ENCODE data around the gene PYY.
"Not testable (repeated sequence)": the region's sequence is repeated elsewhere in the genome, so short reads cannot be mapped to it uniquely, and the experiment has no call there.

Gene PYY

DNA sequence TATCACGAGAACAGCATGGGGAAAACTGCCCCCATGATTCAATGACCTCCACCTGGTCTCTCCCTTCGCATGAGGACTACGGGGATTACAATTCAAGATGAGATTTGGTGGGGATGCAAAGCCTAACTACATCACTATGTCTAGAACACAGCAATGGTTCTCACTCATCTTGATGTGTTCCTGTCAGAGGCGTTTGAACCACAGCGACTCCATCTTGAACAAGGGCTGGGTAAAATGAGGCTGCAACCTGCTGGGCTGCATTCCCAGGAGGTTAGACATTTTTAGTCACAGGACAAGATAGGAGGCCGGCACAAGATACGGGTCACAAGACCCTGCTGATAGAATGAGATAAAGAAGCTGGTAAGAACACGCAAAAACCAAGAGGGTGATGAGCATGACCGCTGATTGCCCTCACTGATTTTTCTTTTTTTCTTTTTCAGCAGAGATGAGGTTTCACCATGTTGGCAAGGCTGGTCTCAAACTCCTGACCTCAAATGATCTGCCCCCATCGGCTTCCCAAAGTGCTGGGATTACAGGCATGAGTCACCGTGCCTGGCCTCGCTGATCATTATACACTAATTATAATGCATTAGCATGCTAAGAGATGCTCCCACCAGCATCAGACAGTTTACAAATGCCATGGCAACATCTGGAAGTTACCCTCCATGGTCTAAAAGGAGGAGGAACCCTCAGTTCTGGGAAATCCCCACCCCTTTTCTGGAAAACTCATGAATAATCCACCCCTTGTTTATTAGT lies 8.5 kb downstream of the PYY start:
- DNase-seq (ENCODE audit: low read depth) = no peak

DNA sequence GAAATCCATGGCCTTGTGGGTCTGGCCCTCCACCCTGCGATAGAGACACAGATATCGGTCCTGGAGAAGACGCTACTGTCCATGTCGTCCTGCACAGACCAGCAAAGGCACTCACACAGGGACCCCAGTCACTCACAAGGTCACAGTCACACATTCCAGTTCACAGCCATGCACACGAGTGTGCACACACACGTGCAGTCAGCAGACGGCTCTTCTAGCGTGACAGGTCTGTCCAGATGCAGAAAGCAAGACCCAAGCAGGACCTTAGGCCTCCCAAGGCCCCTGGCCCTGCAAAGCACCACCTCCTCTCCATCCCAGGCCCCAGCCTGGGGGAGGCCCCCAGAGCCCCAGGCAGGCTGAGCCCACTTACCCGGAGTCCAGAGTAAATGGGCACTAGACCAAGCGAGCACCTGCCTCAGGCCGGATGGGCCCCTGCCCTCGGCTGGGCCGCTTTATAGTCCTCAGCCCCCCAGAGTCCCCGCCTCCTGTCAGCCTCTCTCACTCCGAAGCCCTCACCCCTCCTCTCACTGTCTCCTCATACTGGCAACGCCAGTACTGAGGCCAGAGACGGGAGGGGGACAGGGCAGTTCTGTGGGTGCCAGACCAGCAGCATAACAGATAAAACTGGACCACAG lies 11.6 kb downstream of the PYY start, which contains the start of gene PPY:
Gene PPY (minus strand): TSS at position 426 of the 635 bp plus-strand sequence. CDS start 822 bp downstream, outside the sequence.
- no peak for DNase-seq (ENCODE audit: low read depth)

DNA sequence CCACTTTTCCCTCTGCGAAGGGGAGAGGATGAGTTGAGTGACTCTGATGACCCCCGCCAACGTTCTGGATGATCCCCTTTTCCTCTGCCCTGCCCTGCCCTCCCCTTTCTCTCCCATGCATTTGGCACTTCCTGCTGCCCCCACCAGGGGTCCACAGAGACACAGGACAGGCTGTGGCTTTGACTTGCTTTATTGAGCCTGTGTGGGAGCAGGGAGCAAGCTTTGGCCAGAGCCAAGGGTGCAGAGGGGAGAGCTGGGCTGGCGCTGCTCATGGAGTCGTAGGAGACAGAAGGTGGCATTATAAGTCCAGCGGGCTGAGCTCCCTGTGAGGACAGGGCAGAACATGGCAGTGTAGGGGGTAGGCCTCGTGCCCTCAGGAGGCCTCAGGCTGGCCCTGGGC lies 13.1 kb downstream of the PYY start:
- DNase-seq (ENCODE audit: low read depth) = no peak

DNA sequence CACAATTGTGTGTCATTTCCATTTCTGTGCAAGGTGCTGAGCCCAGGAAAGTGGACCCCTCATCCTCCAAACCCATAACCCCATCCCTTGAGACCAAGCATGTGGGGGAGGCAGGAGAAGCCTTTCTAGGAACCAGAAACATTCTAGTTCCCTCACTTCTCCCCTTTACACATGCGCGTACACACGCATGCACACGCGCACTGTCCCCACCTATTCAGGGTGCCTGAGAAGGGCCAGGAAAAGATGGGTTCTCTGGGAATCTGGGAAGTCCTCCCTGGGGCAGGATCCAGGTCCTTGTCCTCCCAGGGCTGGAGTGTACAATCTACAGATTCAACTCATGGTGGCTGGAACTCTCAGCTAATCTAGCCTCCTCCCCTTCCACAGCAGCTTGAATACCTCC lies 13.9 kb downstream of the PYY start:
- DNase-seq (ENCODE audit: low read depth) = no peak

DNA sequence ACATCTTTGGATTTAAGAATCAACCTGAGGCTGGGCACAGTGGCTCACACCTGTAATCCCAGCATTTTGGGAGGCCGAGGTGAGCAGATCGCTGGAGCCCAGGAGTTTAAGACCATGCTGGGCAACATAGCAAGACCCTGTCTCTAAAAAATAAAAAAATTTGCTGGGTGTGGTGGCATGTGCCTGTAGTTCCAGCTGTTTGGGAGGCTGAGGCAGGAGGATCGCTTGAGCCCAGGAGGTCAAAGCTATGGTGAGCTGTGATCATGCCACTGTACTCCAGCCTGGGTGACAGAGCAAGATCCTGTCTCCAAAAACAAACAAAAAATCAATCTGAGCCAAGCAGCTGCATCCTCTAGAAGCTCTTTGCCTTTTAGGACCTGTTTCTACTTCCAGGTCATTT lies 14.3 kb downstream of the PYY start:
- not testable (repeated sequence) for DNase-seq (ENCODE audit: low read depth)

DNA sequence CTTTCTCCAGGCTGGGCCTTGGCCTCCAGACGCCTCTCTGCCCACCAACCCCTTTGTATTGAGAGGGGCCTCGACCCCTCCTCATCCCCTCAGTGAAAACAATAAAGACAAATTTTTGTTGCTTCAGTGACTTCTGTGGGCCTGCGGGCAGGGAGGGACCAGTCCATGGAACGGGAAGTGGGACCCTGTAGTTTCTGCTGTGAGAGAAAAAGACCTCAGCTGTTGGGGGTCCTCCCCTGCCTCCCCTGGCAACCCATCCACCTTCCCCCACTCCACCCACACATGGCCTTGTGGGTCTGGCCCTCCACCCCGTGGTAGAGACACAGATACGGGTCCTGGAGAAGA lies 14.9 kb downstream of the PYY start:
- DNase-seq (ENCODE audit: low read depth) = no peak

DNA sequence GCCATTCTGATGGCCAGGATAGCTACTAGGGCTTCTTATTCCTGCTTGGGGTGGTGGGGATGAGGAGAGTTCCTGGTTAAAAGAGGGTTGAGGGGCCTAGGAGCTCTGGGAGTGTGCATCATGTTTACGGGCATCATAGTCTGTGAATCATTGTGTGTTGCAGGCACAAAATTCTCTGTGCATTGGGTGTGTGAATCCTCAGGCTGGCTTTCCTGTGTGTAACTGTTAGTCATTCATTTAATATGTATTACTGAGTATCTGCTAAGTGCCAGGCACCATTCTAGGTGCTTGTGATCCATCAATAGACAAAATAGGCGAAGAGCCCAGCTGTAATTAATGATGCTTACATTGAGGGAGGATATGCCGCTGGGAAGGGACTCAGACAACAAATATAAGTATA lies 17.3 kb downstream of the PYY start:
- DNase-seq (ENCODE audit: low read depth) = no peak

DNA sequence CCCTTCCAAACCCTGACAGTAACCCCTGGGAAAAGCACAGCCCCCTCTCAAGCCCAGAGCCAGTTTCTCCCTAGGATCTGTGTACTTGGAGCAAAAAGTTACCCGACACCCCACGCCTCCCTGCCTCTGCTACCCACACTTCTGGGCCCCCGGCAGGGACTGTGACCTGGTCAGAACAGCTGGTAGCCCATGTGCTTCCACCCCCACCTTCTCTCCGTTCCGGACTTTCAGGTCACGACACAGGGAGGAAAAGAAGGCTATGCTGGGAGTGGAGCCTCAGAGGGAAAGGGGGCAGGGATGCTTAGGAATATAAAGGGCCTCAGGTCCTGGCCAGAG lies 17.8 kb downstream of the PYY start:
- no peak for DNase-seq (ENCODE audit: low read depth)

DNA sequence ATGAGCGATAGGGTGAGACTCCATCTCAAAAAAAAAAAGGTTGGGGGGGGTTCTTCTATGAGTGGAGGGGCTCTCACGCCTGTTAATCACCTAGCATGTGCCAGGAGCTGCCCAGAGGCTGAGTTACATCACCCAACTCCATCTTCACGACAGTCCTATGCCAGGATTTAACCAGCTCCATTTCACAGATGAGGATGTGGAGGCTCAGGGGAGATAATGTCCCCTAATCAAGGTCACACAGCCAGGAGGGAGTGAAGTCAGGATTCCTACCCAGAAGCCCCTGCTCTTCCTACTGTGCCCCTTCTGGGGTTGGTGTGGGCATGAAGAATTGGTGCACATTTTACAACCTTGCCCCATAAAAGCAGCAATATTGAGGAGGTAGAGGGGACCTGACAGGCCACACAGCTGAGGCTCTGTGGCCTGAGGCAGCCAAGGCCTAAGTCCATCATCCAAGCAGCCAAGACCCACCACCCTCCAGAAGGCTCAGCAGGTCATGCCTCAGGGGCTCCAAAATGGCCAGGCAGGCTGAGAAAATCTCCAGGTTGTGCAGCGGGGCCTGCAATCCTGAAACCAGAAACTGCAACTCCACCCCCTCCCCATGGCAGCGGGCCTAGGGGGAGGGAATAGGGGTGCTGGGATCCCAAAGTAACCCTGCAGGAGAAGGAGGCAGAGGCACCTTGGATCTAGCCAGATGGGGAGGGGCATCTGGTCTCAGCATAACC lies 18.4 kb downstream of the PYY start:
- DNase-seq (ENCODE audit: low read depth) = no peak

DNA sequence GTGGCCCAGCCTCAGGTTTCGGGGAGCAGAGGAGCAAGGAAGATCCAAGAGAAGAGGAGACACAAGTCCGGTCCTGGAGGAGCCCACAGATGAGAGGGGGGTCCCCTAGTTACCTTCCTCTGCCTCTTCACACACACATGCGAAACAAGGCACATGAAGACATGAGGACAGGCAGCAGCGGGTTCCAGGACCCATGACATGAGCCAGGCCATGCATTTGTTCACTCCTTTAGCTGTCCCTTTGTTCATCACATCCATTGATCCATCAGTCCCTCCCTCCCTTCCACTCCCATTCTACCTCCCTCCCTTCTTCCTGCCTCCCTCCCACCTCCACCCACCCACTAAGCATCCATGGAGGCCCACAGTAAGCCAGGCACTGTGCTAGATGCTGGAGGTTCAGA lies 20.8 kb downstream of the PYY start:
- DNase-seq (ENCODE audit: low read depth) = no peak

DNA sequence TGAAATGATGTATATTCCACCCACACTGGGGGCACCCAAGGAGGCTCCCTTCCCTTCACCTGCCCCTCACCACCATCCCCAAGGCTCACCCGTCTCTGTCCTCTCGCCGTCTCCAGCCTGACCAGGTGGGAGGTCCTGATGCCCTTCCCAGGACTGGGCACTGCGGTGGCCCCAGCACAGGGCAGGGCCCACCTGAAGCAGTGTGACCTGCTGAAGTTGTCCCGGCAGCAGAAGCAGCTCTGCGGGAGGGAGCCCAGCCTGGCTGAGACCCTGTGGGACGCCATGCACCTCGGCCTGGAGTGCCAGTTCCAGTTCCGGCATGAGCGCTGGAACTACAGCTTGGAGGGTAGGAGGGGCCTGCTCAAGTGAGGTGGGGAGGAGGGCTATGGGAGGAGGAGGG lies 21.4 kb downstream of the PYY start:
- no peak for DNase-seq (ENCODE audit: low read depth)

DNA sequence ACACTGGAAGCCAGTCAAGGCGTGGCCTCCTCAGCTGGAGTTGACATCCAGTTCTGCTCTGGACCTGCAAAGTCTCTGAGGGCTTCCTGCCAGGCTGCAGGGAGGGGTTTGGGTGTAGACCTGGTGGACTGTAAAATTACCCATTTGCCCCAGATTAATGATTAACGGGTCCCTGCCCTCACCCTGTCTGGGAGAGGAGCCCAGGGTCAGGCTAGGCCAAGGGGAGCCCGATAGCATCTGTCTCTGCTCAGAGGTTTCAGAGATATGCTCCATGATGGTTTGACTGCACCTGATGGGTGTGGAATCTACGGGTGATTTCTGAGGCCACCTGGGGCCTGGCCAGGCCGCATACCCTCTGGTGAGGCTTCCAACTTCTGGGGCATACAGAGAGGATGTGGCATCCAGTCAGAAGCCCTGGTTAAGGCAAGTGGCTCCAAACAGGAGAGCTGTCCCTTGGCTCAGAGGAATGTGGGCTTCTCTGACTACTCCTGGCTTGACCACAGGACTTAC lies 22.6 kb downstream of the PYY start:
- no peak for DNase-seq (ENCODE audit: low read depth)

DNA sequence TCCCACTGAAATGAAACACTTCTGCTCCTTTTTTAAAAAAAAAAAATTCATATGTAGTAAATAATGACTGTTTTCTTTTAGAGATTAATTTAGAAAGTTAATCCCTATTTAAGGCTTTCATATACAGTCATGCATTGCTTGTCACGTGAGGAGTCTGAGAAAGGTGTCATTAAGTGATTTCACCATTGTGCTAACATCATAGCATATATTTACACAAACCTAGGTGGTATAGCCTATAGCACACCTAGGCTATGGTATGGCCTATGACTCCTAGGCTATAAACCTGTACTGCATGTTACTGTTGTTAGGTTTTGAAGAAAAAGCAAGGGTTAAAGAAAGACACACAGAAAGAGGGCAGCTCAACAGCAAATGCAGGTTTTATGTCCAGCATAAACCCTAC lies 25.1 kb downstream of the PYY start:
- no peak for DNase-seq (ENCODE audit: low read depth)

DNA sequence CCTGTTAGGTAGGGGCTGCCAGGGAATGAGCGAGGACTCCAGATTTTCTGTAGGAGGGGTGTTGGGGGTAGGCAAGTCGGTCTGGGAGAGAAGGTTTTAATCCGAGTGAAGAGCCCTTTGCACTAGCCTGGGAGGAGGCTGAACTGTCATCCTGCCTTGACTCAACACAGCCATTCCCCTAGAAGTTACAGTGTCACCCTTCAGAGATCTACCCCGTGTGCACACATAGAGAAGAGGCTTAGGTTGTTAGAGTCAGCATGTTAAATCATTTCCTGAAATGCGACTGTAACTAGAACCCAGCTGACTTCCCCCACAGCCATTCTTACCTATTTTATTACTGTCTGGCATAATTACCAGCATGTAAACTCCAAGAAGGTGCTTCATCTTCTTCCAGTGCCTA lies 25.8 kb downstream of the PYY start:
- not testable (repeated sequence) for DNase-seq (ENCODE audit: low read depth)

DNA sequence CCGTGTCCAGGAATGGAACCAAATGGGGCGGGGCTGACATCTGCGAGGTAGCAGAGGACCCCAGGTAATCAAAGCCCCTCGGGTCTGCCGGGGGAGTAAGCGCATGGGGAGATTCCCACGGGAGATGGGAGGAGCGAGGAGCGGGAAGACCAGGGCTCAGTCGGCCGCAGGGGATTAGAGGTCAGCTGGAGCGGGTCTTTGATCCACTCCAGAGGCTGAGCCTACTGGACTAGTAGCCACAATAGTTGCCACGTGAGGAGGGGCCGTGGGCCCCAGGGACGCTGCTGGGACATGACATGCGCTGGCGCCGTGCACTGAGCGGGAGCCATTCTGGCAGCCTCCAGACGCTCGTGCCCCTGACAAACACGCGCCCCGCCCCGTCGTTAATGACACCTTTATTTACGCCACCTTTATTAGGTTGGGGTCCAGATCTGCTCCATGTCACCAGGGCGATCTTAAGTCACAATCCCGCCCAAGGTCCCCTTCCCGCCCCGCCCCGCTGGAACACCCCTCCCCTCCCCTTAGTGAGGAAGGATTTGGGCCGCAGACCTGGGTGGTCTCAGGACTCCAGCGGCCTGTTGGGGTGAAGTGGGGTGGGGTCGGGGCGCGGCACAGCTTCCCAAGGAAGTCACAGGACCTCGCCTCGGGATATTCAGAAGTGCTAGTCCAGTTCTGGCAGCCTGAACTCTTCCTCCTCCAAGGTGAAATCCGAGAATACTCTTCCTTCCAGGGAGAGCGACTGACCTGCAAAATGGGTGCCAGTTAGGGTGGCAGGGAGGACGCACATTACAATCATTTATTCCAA lies 26.5 kb downstream of the PYY start:
- DNase-seq (ENCODE audit: low read depth) = no peak

DNA sequence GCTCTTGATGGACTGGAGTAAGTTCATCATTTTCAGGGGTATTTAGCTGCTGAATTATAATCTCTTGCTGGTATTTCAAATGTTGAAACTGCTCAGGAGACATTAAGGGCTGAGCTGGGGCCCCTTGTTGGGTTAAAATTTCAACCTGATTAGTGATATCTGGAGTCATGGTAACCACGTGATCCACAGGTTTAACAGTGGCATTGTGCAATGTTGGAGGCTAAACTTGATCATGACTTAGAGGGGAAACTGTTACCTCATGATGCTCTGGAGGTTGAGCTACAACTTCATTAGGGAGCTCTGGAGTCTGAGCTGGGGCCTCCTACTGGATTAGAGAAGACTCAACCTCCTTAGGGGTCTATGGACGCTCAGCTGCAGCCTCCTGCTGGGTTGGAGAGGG lies 29.2 kb downstream of the PYY start:
- no peak for DNase-seq (ENCODE audit: low read depth)

DNA sequence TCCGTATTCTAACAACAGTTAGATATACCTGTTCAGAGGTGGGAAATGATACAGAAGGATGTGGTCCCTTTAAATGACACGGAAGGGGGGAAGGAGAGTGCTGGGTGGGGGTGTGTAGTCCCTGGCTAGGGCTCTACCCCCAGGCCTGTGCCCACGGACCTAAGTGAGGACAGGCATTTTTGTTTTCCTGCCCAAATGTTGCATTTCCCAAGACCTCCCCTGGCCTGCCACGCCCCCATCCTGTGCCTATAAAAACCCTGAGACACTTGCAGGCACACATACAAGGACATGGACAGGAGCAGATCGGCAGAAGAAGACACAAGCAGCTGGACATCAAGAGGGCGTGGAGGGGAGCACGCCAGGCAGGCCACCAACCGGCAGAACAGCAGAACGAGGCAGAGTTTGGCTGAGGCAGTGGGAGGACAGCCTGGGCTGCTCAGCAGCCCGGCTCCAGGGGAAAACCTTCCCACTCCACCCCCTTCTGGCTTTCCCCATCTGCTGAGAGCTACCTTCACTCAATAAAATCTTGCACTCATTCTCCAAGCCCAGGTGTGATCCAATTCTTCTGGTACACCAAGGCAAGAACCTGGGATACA lies 33.1 kb downstream of the PYY start:
- DNase-seq (ENCODE audit: low read depth) = no peak

DNA sequence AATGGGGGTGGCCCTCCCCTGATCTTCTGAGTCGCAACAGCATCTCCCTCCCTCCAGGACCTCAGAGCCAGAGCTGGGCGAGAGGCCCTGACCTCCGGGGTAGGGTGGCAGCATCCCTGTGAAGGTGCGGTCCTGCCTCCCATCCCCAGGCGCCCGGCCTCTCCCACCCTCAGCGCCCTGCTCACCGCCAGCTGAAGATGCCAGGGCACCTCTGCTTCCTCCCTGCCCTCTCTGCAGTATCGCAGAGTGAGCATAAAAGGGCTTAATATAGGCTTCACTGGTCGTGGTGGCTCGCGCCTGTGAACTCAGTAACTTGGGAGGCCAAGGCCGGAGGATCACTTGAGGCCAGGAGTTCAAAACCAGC lies 35.7 kb downstream of the PYY start:
- DNase-seq (ENCODE audit: low read depth) = no peak

DNA sequence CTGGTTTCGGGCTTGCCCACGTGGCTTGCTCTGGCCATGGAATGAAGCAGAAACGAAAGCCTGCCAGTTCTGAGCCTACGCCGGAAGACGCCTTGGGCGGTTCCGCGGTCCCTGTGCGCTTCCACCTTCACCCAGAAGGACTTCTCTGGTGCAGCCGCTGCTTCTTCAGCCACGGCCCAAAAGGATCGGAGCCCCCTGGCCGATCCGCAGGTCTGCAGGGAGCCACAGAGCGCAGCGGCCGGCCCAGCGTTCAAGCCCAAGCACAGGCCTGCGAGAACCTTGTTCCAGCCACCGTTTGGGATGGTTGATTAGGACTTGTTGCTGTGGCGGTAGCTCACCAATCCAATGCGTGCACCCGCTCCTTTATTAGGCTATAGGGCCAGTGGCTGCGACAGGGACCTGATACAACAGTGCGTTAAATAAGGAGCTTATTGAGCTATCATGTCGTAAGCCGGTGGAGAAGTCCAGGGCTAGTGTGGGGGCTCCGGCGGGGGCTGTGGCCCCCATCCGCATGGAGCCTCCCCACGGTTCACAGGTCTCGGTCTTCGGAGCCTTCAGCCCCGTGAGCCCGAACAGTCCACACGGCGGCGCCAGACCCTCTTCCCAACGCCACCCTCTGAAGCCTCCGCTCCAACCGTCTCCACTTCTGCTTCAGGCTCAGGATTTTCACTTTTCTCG lies 36.3 kb downstream of the PYY start:
- no peak for DNase-seq (ENCODE audit: low read depth)

DNA sequence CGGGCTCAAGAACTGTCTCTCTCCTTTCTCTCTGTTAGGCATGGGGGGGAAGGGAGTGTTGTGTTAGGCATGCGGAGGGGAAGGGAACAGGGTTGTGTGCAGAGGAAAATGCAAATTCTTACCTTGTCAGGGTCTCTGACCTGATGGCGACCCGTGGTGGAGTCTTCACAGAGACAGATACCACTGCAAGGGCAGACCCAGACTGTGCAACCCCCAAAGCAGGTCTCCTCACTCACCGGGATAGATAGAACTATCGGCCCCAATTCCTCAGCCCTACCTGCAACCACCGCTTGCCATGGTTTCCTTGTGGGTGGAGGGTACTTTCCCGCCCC lies 36.8 kb downstream of the PYY start:
- DNase-seq (ENCODE audit: low read depth) = no peak

DNA sequence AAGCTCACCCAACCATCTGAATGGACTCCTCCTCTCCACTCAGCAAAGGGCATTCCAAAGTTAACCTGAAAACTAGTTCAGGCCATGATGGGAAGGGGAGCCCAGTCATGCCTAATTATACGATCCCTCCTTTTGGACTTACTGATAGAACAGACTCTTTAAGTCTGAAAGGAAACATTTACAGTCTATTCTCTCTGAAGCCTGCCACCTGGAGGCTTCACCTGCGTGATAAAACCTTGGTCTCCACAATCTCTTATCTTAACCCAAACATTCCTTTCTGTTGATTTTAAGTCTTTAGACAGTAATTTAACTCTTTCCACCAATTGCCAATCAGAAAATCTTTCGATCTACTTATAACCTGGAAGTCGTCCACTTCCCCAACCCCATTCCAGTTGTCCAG lies 37.4 kb downstream of the PYY start:
- no peak for DNase-seq (ENCODE audit: low read depth)

DNA sequence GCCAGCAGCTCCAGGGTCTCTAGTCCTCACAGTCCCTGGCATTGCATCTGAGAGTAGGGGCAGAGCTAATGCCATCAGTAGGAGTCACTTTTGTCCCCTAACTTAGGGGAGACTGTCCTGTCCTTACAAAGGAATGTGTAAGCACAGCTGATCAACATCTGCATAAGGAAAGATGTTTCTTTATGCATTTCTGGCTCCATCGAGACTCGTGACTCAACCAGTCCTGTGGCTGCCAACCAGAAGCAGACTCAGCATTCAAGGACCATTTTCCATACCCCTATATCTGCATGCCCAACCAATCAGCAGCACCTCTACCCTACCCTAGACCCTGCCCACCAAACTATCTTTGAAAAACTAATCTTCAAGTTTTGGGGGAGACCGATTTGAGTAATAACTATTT lies 38.2 kb downstream of the PYY start:
- DNase-seq (ENCODE audit: low read depth) = no peak
